GM18867 (cell line): ENCODE measurements around the gene MTURN.
"Not testable (repeated sequence)": the region's sequence is repeated elsewhere in the genome, so short reads cannot be mapped to it uniquely, and the experiment has no call there.

Source experiments
- ATAC-seq: cut with Tn5 transposase; IDR thresholded peaks from one replicate; pipeline ENCODE4 v1.9.1; 2021; ENCODE audit warnings: mild to moderate bottlenecking, moderate library complexity; ENCODE audit not compliant: unreplicated experiment

MTURN gene

GRCh38 chr7:30177186-30177585 lies 42.4 kb downstream of the MTURN start:
- no peak for ATAC-seq

DNA sequence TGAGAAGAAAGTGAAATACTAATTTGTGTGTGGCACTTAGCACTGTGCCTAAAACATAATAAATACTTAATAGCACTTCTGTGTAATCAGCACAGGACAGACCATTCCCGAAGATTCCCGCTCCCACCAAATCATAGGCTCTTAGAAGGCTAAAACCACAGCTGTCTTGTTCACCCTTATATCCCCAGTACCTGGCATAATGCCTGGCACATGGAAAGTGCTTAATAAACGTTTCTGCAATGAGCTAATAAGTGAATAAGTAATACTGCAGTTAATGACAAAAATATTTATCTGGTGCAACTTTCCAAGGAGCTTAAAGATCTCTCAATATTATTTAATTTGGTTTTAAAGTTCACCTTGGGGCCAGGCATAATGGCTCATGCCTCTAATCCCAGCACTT lies 43.2 kb downstream of the MTURN start:
- no peak for ATAC-seq

GRCh38 chr7:30178748-30179436 lies 44.1 kb downstream of the MTURN start:
- peak; percentile 87 for ATAC-seq

GRCh38 chr7:30180718-30181117 lies 45.9 kb downstream of the MTURN start:
- no peak for ATAC-seq

- no peak for ATAC-seq
These were observed 46.4 kb downstream of the MTURN start for GRCh38 chr7:30181211-30181610.

- ATAC-seq, result no peak
These were observed 47.1 kb downstream of the MTURN start for GRCh38 chr7:30181736-30182522.

GRCh38 chr7:30182814-30183213 lies 48.0 kb downstream of the MTURN start:
- ATAC-seq, result no peak

DNA sequence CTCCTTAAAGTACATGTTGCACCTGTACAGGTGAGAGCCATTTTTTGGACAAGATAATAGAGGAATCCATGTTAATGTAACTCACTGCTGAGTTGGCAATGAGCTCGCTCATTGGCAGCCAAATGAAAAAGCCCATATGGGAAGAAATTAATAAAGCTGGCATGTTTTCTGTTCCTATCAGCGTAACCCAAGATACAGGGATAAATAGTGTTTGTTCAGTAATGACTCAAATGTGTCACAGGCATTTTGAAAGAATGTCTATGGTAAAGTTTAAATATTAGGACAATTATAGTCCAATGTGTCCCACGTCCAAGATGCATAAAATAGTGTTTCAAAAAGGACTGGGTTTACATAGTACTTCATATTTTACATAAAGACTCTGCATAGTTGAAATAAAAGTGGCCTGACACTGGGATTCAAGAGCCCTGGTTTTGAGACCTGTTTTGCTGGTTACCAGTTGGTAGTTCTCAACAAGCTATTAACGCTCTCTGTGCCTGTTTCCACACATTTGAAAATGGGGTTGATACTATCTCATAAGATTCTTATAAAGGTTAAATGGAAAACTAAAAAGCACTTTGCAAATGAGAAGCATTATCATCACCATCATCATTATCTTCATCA lies 49.1 kb downstream of the MTURN start:
- no peak for ATAC-seq

GRCh38 chr7:30184791-30185487 lies 50.2 kb downstream of the MTURN start:
- no peak for ATAC-seq

DNA sequence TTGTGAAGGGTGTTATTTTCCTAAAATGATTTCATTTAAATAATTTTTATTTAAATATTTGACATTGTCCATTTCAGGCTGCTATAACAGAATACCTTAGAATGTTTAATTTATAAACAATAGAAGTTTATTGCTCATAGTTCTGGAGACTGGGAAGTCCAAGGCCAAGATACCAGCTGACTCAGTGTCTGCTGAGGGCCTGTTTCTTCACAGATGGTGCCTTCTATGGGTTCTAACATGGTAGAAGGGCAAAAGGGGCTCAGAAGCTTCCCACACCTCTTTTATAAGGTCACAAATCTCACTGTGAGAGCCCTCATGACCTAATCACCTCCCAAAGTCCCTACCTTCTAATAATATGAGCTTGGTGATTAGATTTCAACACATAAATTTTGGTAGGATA lies 50.7 kb downstream of the MTURN start:
- ATAC-seq, result no peak

- no peak for ATAC-seq
These were observed 51.9 kb downstream of the MTURN start for GRCh38 chr7:30186725-30187124.

GRCh38 chr7:30187513-30187912 lies 52.7 kb downstream of the MTURN start:
- ATAC-seq, result no peak

DNA sequence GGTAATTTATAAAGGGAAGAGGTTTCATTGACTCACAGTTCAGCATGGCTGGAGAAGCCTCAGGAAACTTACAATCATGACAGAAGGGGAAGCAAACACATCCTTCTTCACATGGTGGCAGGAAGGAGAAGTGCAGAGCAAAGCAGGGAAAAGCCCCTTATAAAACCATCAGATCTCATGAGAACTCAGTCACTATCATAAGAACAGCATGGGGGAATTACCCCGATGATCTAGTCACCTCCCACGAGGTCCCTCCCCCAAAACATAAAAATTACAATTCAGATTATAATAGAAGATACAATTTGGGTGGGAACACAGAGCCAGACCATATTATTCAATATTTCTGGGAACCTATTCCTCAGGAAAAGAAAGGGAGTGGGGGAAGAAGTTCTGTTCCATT lies 53.6 kb downstream of the MTURN start:
- ATAC-seq, result not testable (repeated sequence)

DNA sequence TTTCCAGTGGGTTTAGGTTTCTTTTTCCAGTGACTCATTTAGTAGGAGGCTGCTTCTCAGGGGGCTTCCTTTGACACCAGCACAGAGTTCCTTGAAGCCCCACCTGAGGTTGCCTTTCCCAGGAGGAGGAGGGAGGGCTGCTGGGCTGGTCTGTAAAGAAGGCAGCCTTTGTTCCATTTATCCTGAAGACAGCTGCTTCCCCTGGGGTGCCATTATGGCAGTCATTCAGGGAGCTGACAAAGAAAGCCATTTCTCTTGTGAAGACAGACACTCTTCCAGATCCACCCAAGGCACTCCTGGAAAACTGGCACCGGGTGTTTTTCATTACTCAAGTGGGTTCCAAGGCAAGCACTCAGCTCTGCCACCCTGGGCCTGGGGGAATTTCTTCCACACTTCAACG lies 54.0 kb downstream of the MTURN start:
- ATAC-seq, result no peak

- ATAC-seq, result no peak
These were observed 57.0 kb downstream of the MTURN start for GRCh38 chr7:30191809-30192208.

DNA sequence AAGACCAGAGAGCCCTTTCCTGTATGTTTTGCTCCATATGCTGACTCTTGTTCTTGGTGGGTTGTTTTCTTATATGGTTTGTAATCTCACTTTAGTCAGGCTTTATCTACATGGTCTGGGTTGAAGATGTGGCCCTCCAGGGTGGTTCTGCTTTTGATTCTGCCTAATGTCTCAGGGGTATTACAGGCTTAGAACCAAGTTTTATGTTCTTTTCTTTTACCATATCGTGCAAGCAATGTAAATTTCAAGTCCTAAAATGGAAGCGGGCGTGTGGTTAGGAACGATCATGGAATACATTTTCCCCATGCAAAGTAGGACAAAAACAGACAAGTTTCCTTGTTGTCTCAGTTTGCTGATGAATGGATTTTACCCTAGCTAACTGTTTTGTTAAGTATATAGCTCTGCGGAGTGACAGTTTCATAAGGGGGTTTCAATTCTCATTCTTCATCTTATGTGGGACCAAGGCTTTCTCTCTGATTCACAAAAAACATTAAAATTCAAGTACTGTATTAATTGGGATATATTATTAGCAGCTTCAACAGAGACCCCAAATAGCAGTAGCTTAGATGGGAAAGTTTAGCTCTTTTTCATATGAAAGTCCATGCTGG lies 58.7 kb downstream of the MTURN start:
- no peak for ATAC-seq

- ATAC-seq, result no peak
These were observed 61.6 kb downstream of the MTURN start for GRCh38 chr7:30196408-30196807.

DNA sequence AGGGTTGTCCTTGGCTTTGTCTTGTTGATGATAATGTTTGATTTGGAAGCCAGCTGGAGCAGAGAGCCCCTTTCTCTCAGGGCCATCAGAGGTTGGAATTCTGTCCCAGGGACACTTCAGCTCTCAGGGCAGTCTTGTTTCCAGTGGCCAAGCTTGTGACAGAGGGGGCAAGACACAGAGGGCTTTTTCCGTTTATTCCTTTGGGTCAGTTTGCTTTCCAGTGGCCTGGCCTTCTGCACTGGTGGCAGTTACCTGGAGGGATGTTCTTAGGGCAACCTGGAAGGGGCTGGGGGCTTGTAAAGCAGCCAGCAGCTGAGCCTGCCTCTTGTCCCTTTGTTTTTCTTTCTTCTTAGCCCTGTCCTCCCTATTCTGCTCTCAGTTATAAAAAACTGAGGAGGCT lies 62.7 kb downstream of the MTURN start:
- no peak for ATAC-seq

- ATAC-seq, result no peak
These were observed 64.5 kb downstream of the MTURN start for GRCh38 chr7:30199271-30199670.

DNA sequence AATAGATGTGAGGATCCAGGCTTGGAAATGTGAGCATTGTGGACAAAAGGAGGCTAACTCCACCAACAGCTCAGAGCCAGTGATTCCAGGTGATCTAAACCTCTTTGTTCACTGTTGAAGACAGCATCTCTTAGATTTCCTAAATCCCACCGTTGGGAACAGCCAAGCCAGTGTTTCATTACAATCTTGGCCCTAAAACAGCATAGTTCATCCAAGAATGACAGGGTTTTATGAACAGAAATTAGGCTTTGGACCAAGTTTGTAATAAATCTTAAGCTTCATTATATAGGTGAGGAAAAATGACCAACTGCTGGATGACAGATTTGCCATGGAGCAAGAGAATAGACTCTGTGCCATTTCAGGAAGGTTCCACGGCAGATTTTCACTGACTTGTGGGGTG lies 65.8 kb downstream of the MTURN start:
- ATAC-seq, result no peak

DNA sequence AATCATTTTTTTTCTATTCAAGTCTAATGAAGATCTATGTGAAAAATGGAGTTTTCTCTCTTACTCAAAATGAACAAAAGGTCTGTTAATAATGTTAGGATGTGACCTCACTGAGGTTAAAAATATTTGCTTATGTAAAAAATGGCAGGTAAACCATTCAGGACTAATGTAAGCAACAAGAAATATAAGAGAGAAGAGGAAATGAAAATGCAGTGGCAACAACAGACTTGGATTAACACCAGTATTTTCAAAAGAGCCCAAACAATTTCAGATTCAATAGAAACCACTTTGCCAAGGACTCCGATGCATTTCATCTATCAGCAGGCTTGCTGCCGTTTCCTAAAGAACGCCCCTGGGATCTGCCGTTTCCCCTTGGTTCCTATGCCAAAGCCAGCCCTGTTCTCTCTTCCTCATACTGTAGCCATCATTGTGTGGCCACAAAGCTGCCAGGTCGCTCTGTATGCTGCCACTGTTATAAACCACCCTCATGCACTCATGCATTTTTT lies 66.4 kb downstream of the MTURN start:
- peak; percentile 86 for ATAC-seq
